ENCODE measurements around the gene AXIN2. TPM values are rescaled to one million over a fixed set of nuclear protein-coding genes. Genes with fewer than 3 reads are reported as not detected.

Gene AXIN2
- total RNA-seq, 1 experiment from 2014 or later = 10.7 TPM

- intact Hi-C loops (cut with micrococcal nuclease; ENCODE audit: unreplicated experiment) = no loop called here
- DNase-seq (ENCODE audit: low spot score) = no peak
- Histone ChIP-seq H3K9me3 (ENCODE audit: low read depth, low read length, poor library complexity, severe bottlenecking) (no peaks in the 10 kb centered on the region), H3K4me3 (ENCODE audit: low read depth, low read length, poor library complexity, severe bottlenecking) (no peak overlapping the region), H3K27ac (ENCODE audit: low read depth, low read length, poor library complexity, severe bottlenecking) (no peak overlapping the region), H3K27me3 (replicated peaks; ENCODE audit: insufficient read depth, low read depth, low read length, poor library complexity) (no peaks in the 10 kb centered on the region), H3K4me1 (ENCODE audit: insufficient read depth, low read length, poor library complexity, severe bottlenecking) (no peaks in the 10 kb centered on the region), H3K36me3 (ENCODE audit: insufficient read depth, low read length, poor library complexity, severe bottlenecking) (no peaks in the 10 kb centered on the region)
- no peak for TF ChIP-seq CTCF (conservative IDR thresholded peaks at IDR 0.05; ENCODE audit: low read depth, low read length)
- no peak for TF ChIP-seq EZH2 (IDR thresholded peaks at IDR 0.05; ENCODE audit: borderline replicate concordance, low read depth, low read length, poor library complexity, severe bottlenecking)
- POLR2A ChIA-PET (ENCODE audit: low non-redundant PET) = no interaction called here
- CTCF ChIA-PET = interaction anchor here (0.6 kb wide), 1 partner anchor 366 kb away, joined by 3 read pairs; the partner anchor contains the start of gene RGS9
- no TSS peak for BruUV-seq (replicated peaks)
Observed at GRCh38 chr17:65503557-65503956, 57.9 kb downstream of the AXIN2 start.

- Histone ChIP-seq H3K27ac (ENCODE audit: low read depth, low read length, poor library complexity, severe bottlenecking) (no peak overlapping the region), H3K36me3 (ENCODE audit: insufficient read depth, low read length, poor library complexity, severe bottlenecking) (no peaks in the 10 kb centered on the region), H3K4me3 (ENCODE audit: low read depth, low read length, poor library complexity, severe bottlenecking) (no peak overlapping the region), H3K27me3 (replicated peaks; ENCODE audit: insufficient read depth, low read depth, low read length, poor library complexity) (no peaks in the 10 kb centered on the region), H3K9me3 (ENCODE audit: low read depth, low read length, poor library complexity, severe bottlenecking) (no peaks in the 10 kb centered on the region), H3K4me1 (ENCODE audit: insufficient read depth, low read length, poor library complexity, severe bottlenecking) (peaks cover 3% of the 10 kb centered on the region)
- intact Hi-C loops (cut with micrococcal nuclease; ENCODE audit: unreplicated experiment) = no loop called here
- DNase-seq (ENCODE audit: low spot score) = no peak
- BruUV-seq (replicated peaks) = no TSS peak
- CTCF ChIA-PET = no interaction called here
- TF ChIP-seq CTCF (conservative IDR thresholded peaks at IDR 0.05; ENCODE audit: low read depth, low read length) = no peak
- TF ChIP-seq EZH2 (IDR thresholded peaks at IDR 0.05; ENCODE audit: borderline replicate concordance, low read depth, low read length, poor library complexity, severe bottlenecking) = no peak
- POLR2A ChIA-PET (ENCODE audit: low non-redundant PET) = no interaction called here
Observed at GRCh38 chr17:65498816-65499215, 62.6 kb downstream of the AXIN2 start.

DNA sequence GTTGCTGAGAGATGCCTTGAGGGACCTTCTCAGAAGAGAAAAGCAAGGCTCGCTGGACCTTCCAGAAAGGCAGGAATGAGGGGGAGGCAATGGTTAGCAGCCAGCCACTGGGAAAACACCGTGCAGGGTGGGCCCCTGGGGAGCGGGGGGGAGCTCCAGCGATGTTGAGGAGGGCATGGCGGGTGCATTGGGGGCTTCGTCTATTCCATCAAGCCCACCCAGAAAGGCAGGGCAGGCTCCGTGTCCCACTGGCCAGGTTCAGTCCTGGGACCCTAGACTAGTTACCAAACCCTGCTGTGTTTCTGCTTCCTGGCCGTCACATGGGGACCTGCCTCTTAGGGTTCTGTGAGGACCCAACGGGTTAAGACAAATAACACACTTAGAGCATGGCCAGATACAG, 64.6 kb downstream of the AXIN2 start:
- no peaks in the 10 kb centered on the region for H3K9me3 ChIP-seq (ENCODE audit: low read depth, low read length, poor library complexity, severe bottlenecking)
- H3K4me1 ChIP-seq (ENCODE audit: insufficient read depth, low read length, poor library complexity, severe bottlenecking) = peaks cover 3% of the 10 kb centered on the region
- CTCF ChIA-PET = no interaction called here
- H3K4me3 ChIP-seq (ENCODE audit: low read depth, low read length, poor library complexity, severe bottlenecking) = no peak overlapping the region
- no peak for TF ChIP-seq CTCF (conservative IDR thresholded peaks at IDR 0.05; ENCODE audit: low read depth, low read length)
- TF ChIP-seq EZH2 (IDR thresholded peaks at IDR 0.05; ENCODE audit: borderline replicate concordance, low read depth, low read length, poor library complexity, severe bottlenecking) = no peak
- POLR2A ChIA-PET (ENCODE audit: low non-redundant PET) = no interaction called here
- H3K27ac ChIP-seq (ENCODE audit: low read depth, low read length, poor library complexity, severe bottlenecking) = no peak overlapping the region
- no peak for DNase-seq (ENCODE audit: low spot score)
- intact Hi-C loops (cut with micrococcal nuclease; ENCODE audit: unreplicated experiment) = no loop called here
- H3K36me3 ChIP-seq (ENCODE audit: insufficient read depth, low read length, poor library complexity, severe bottlenecking) = no peaks in the 10 kb centered on the region
- BruUV-seq (replicated peaks) = no TSS peak
- H3K27me3 ChIP-seq (replicated peaks; ENCODE audit: insufficient read depth, low read depth, low read length, poor library complexity) = no peaks in the 10 kb centered on the region
